Measurements from ENCODE around the gene PCED1B.
"Not testable (repeated sequence)": the region's sequence is repeated elsewhere in the genome, so short reads cannot be mapped to it uniquely, and the experiment has no call there.

The PCED1B gene

GRCh38 chr12:47088021-47088944 is 8.9 kb downstream of the PCED1B start:
- DNase-seq (ENCODE audit: low read depth) = no peak

GRCh38 chr12:47091009-47091408 is 11.6 kb downstream of the PCED1B start:
- no peak for DNase-seq (ENCODE audit: low read depth)

- DNase-seq (ENCODE audit: low read depth) = no peak
Observed at GRCh38 chr12:47094804-47095203, 15.4 kb downstream of the PCED1B start.

- peak; percentile 66 for DNase-seq (ENCODE audit: low read depth)
Observed at GRCh38 chr12:47095446-47096236, 16.2 kb downstream of the PCED1B start.

DNA sequence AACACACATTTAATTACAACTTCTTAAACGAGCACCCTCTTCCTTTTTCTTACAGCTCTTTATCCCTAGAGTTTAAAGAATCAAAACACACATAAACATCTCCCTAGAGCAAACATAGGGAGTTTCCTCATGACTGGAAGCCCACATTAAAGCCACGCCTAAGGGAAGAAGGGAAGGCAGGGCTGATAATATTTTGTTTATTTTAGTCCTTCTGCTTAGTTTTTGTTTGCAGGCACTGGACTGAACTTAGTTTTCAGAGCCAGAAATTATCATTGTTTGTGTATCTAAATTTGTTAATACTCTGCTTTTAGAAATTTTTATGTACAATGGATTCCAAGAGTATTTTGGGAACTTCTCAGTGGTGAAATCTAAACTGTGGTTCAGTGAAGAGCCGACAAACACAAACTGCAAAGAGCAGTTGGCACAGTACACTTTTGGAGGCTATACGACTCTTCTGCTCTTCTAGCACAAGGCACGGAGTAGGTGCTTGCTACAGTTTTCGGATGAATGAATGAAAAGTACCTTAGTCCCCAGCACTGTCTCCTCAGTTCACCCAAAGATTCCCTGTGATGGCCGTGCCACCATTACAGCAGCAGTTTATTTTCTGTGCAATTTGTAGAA is 18.0 kb downstream of the PCED1B start:
- DNase-seq (ENCODE audit: low read depth) = no peak

DNA sequence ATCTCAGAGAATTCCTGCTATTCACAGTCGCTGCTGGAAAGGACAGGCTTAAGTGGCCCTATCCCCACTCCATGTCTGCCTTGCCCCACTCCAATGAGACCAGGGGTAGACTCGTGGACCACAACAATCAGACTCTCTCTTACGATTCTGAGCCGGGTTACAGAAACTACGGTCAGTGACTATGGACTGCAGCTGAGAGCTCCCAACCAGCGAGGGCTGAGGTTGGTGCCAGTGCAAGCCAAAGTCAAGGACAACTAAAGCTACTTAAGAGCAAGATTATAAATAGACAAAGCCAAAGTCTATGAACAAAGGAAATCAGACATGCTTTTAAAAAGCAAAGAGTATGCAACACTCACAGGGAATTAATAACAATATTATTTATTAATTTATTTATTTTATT is 18.7 kb downstream of the PCED1B start:
- no peak for DNase-seq (ENCODE audit: low read depth)

- DNase-seq (ENCODE audit: low read depth) = no peak
Observed at GRCh38 chr12:47099610-47100009, 20.2 kb downstream of the PCED1B start.

GRCh38 chr12:47100160-47100559 is 20.7 kb downstream of the PCED1B start:
- DNase-seq (ENCODE audit: low read depth) = no peak

GRCh38 chr12:47102406-47102805 is 23.0 kb downstream of the PCED1B start:
- no peak for DNase-seq (ENCODE audit: low read depth)

DNA sequence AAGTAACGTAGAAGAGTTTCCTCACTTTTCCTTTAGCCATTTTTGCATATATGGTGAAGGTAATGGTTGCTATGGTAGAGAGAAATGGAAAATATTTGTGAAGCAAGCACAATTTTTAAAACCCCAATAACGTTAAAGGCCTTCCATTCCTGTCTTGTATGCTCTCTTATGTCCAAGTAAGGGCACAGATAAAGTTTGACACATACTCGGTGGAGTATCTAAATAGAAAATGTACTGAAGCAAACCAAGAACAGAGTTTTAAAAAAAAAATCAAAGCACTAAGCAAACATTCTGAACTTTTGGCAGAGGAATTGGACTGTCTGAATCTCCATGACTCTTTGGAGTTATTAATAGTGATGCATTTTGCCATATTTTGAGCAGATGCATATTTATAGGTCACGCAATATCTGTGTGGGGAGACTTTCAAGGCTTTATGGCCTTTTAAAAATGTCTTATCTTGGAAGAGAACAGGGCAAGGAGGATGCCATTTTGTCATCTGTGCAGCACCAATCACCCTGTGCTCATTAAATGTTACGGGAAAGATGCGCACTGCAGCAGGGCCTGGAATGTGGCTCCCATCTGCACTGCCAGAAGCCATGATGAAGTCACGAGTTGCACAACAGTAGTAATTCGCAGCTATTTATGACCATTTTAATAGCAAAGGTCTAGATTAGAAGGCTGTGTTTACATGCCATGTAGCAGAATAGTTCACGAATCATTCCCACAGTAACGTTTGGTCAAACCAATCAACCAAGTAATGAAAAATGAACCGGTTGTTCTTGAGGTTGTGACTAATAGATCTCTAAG is 23.6 kb downstream of the PCED1B start:
- peak; percentile 100 for DNase-seq (ENCODE audit: low read depth)

DNA sequence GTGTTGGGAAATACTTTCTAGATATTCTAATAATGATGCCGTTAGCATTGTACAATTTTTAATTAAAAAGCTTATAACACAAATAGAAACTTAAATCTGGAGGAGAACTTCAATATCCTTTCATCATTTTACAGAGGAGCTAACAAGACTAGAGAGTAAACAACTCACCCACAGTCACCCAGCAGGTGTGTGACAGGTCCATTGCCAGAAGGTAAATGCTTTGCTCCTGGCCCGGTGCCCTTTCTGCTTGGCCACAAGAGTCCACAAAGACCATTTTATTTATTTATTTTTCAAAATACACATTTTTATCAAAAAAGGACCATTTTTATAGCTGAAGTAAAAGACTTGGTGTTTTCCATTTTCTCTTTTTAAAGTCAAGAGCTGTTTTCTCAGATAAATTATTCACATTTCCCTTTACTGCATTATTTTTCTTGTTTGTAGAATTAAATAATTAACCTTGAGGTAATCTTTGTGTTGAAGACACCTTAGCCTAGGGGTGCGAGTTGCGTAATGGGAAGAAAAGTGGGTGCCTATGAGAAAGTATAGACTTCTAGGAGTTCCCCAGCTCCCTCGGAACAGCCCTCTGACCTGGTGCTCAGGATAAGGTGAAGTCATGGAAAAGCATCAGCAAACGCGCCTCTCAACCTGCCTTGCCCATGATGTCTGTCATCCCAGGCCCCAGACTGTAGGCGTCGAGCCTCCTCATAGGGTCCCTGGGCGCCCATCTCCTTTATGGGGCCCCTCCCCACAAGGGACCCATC is 26.7 kb downstream of the PCED1B start:
- DNase-seq (ENCODE audit: low read depth) = no peak

DNA sequence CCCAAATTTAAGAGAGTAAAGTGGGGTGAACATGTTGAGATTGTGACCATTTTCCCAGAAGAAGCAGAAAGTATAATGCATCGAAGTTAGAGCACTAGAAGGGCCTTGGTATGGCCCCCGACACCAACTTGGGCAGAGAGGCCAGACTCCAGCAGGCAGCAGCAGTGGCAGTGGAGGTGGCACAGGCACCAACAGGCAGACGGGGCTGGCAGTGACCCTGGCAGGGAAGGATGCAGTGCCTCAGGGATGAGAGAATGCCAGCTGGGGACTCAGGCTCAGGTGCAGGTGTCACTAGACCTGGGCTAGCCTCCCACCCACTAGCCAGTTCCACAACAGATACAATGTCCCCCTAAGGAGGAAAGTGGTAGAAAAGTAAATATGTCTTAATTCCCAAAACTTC is 28.0 kb downstream of the PCED1B start:
- DNase-seq (ENCODE audit: low read depth) = no peak

DNA sequence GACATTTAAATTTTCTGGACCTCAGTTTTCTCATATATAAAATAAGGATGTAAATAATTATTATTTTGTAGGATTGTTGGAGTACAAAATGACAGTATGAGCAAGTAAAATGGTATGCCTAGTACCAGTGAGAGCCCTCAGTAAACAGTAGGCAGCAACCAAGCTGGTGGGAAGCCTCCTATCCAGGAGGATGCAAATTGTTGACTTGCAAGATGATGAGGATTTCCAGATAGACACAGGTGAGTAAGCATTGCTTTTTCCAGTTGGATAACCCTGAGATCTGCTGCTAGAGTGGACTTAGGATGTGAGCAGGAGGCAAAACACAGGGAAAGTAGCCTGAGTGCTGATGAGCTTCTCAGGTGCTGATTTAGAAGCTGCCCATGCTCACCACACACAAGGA is 28.5 kb downstream of the PCED1B start:
- DNase-seq (ENCODE audit: low read depth) = no peak

- DNase-seq (ENCODE audit: low read depth) = no peak
Observed at GRCh38 chr12:47110011-47110541, 30.7 kb downstream of the PCED1B start.

GRCh38 chr12:47110718-47111391 is 31.4 kb downstream of the PCED1B start:
- DNase-seq (ENCODE audit: low read depth) = no peak

- DNase-seq (ENCODE audit: low read depth) = no peak
Observed at GRCh38 chr12:47111392-47111778, 32.0 kb downstream of the PCED1B start.

GRCh38 chr12:47111854-47112253 is 32.4 kb downstream of the PCED1B start:
- no peak for DNase-seq (ENCODE audit: low read depth)

DNA sequence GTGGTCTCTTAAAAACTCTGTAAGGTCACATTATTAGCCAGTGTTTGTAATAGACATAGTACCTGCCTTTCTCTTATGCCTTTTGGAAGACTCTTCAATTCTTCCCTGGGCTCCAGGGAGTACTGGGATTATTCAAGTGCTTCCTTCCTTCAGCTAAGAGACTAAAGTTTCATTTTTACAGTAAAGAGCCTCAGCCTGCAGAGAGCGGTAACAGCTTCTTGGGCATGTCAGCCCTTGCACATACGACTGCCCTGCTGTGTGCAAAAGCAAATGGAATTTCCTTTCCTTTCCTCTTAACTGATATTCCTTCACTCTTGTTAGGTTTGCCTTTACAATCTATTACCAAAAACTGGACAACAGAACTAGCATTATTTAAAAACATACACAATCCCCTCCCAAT is 33.3 kb downstream of the PCED1B start:
- no peak for DNase-seq (ENCODE audit: low read depth)

DNA sequence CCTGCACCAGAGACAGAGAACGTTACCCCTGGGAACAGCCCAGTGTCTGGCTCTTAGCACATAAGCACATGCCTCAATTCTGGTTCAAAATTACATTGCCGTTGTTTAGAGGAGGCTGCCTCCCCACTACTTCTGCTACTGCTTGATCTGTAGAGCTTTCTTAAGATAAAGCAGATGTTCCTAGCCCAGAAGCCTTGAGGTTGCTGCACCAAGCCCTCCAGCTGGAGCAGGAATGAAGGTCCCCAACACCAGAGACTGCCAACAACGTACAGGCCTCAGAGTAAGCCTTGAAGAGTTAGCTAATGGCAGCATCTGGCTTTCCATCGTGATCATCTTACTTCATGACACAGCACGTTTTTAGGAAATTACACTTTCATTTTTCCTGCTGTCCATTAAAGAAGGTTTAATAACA is 35.1 kb downstream of the PCED1B start:
- DNase-seq (ENCODE audit: low read depth) = no peak

- DNase-seq (ENCODE audit: low read depth) = not testable (repeated sequence)
Observed at GRCh38 chr12:47117305-47117704, 37.9 kb downstream of the PCED1B start.

Data from GM04503 (cell line).